Epidermal melanocyte (primary cell): ENCODE data around the gene NAB2.
"Not testable (repeated sequence)": the region's sequence is repeated elsewhere in the genome, so short reads cannot be mapped to it uniquely, and the experiment has no call there.

Source experiments
- DNase-seq: peaks from one replicate; pipeline ENCODE4 v3.0.0; 2011; ENCODE audit warnings: low spot score; ENCODE audit not compliant: insufficient read length

The NAB2 gene

GRCh38 chr12:57088354-57089270, at the start of gene NAB2:
Gene NAB2 (plus strand): TSS chr12:57089114. CDS start chr12:57089272, 158 bp downstream.
- DNase-seq, result peak; percentile 78

GRCh38 chr12:57040211-57040610, 48.7 kb upstream of the NAB2 start:
- DNase-seq, result no peak

GRCh38 chr12:57040750-57041149, 48.2 kb upstream of the NAB2 start:
- DNase-seq, result no peak

DNA sequence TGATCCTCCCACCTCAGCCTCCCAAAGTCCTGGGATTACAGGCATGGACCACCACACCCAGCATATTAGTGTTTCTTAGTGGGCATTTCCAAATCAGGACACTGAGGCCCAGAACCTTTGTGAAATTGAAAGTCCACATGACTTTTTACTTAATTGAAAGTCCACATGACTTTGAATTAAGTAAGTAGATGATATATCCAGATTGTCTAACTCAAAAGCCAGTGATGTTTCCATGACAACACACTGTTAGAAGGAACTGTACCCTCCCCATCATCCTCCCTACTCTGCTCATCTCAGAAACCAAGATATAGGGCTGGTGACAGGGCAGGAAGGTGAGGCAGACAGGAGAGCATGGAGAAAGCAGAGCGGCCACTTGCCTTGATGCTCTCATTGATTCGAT, 46.2 kb upstream of the NAB2 start:
- no peak for DNase-seq

- no peak for DNase-seq
Measured at GRCh38 chr12:57044468-57044867, 44.4 kb upstream of the NAB2 start.

DNA sequence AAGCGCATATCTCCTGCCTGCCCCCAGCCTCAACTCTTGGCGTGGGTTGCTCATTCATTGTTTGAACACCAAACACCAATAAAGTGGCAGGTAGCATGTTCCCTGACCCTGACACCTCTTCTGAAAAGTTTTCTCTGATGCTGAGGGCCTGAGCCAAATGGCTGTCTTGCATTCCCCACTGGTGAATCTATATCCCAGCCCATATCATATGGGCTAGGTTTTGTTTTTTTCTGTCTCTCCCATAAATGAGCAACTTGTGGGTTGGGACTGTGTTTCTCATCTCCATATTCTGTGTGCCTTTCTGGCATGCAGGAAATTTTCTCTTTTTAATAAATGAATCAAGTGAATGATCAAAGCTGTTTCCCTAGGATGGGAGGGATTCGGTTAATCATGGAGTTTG, 44.0 kb upstream of the NAB2 start:
- DNase-seq, result no peak

GRCh38 chr12:57046086-57046791, 42.7 kb upstream of the NAB2 start:
- DNase-seq, result no peak

DNA sequence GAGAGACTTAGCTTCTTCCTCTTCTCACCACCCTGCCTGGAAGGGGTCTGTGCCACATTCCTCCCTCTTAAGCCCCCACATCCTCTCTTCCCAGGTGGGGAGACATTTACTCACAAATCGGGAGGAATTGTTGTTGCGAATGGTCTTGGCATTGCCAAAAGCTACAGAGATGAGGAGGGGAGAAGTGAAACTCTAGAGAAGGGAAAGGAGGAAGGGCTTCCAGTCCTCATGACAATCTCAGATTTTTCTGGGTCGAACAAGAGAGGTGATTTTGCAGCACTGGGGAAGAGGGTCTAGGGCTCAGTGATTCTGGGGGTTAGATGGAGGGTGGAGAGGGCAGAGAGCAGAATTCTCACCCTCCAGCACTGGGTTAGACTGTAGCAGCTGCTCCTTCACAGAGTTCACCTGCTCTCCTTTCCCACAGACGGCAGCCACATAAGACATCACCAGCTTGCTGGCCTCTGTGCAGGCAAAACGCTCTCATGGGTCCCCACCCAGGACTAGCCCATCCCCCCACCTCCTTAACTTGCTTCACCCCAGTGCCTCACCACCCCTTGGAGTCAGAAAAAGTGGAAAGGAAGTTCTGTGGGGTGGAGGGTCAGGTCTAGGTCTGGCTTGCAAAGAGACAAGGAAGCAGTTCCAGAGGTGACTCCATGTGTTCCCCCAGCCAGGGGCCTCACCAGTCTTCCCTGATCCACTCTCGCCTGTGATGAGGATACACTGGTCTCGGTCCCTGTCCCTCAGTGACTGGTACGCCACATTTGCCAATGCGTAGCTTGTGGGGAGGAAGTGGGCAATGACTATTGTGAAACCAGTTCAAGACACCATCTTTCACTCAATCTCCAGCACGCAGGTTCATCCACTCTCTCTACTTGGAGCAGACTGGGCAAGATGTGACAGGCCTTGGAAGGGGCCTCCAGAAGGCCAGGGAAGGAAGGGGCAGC, 41.7 kb upstream of the NAB2 start:
- DNase-seq, result no peak

- no peak for DNase-seq
Measured at GRCh38 chr12:57047981-57048380, 40.9 kb upstream of the NAB2 start.

GRCh38 chr12:57048423-57049118, 40.3 kb upstream of the NAB2 start:
- DNase-seq, result no peak

- no peak for DNase-seq
Measured at GRCh38 chr12:57049119-57049446, 39.8 kb upstream of the NAB2 start.

- DNase-seq, result no peak
Measured at GRCh38 chr12:57049890-57050289, 39.0 kb upstream of the NAB2 start, which contains the start of gene MYO1A. Gene MYO1A (minus strand): TSS chr12:57050129. CDS start chr12:57048323, 1,806 bp downstream.

GRCh38 chr12:57051011-57051410, 37.9 kb upstream of the NAB2 start:
- no peak for DNase-seq

GRCh38 chr12:57053146-57053545, 35.8 kb upstream of the NAB2 start:
- DNase-seq, result not testable (repeated sequence)

- DNase-seq, result not testable (repeated sequence)
Measured at GRCh38 chr12:57053901-57054300, 35.0 kb upstream of the NAB2 start.

DNA sequence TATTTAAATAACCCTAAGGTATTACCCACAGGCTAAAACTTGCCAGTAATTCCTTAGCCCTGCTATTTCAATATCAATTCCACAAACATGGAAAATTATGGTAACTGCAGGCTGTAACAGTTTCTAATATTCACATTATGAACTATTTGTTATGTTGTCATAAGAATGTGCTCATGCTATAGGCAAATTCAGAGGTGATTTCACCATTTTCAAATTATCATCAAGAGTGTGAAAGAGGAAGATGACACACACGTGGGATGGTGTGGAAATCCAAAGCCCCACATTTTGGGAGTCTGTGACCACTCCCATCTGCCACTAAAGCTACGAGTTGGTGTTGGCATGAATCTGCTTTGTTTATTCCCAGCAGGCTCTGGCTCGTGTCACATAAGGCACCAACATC, 33.1 kb upstream of the NAB2 start:
- DNase-seq, result no peak

- DNase-seq, result no peak
Measured at GRCh38 chr12:57057067-57057751, 31.7 kb upstream of the NAB2 start.

- no peak for DNase-seq
Measured at GRCh38 chr12:57058454-57058853, 30.5 kb upstream of the NAB2 start.

GRCh38 chr12:57063991-57064685, 24.8 kb upstream of the NAB2 start:
- no peak for DNase-seq

DNA sequence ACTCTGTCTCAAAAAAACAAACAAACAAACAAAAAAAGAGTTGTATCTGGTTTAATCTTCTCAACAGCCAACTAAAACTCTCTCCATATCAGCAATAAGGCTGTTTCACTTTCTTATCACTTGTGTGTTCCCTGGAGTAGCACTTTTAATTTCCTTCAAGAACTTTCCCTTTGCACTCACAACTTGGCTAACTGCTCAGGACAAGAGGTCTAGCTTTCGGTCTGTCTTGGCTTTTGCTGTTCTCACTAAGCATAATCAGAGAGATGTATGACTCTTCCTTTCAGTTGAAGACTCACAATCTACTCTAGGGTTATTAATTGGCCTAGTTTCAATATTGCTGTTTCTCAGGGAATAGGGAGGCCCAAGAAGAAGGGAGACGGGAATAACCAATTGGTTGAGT, 22.7 kb upstream of the NAB2 start:
- no peak for DNase-seq
